GM10266 (cell line): ENCODE data around the gene LRP2BP.

Experiments
- DNase-seq: peaks from one replicate; pipeline ENCODE4 v3.0.0; 2012; ENCODE audit errors: extremely low spot score
- TF ChIP-seq, protein P1 (sequence below): IDR thresholded peaks from 2 replicates; pipeline ENCODE4 v1.5.1; 2012; ENCODE audit warnings: mild to moderate bottlenecking, low read depth; ENCODE audit not compliant: control insufficient read depth, insufficient read depth; ENCODE audit errors: missing control alignments

The LRP2BP gene

DNA sequence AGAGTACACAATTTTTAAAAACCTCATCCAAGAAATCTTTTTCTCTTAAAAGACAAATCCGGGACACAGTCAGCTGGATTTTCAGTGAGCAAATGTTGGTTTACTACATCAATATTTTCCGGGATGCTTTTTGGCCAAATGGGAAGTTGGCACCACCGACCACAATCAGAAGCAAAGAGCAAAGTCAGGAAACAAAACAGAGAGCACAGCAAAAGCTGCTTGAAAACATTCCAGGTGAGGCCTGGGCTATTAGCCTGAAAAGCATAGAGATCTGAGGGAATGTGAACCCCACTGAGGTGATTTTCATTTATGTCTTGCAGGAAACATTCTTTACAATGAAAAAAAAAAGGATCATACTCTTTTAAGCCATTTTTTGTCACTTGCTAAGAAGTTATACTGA is 33.9 kb downstream of the LRP2BP start:
- DNase-seq, result no peak
- TF ChIP-seq, protein P1, sequence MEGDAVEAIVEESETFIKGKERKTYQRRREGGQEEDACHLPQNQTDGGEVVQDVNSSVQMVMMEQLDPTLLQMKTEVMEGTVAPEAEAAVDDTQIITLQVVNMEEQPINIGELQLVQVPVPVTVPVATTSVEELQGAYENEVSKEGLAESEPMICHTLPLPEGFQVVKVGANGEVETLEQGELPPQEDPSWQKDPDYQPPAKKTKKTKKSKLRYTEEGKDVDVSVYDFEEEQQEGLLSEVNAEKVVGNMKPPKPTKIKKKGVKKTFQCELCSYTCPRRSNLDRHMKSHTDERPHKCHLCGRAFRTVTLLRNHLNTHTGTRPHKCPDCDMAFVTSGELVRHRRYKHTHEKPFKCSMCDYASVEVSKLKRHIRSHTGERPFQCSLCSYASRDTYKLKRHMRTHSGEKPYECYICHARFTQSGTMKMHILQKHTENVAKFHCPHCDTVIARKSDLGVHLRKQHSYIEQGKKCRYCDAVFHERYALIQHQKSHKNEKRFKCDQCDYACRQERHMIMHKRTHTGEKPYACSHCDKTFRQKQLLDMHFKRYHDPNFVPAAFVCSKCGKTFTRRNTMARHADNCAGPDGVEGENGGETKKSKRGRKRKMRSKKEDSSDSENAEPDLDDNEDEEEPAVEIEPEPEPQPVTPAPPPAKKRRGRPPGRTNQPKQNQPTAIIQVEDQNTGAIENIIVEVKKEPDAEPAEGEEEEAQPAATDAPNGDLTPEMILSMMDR, result no peak

DNA sequence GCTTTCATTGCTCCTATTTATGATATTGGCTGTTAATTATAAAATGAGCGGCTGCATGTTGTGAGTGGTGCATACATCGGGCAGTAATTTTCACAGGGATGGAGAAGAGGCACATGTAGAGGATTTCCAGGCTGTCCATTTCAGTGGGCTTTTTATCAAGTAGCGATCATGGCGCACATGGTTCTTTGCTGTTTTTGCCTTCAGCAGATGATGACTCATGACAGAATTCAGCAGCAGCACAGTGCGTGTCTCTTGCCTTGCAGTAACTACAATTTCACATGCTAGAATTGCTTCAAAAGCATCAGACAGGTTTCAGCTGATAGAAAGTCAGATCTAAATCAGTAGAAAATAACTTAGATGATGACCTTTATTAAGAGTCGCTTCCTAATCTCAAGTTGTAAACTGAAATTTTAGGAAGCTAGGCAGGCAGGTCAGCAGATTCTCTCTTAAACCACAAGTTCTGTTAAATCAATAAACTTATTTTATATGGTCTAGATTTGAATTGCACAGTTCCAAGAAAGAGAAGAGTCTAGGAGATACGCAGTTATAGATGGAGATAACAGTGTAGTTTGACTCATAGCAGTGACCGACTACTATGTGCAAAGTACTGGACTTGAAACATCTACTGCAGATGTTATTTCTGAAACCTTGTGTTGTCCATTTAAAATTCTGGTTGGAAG is 35.8 kb downstream of the LRP2BP start:
- DNase-seq, result no peak
- TF ChIP-seq, protein P1, result no peak

DNA sequence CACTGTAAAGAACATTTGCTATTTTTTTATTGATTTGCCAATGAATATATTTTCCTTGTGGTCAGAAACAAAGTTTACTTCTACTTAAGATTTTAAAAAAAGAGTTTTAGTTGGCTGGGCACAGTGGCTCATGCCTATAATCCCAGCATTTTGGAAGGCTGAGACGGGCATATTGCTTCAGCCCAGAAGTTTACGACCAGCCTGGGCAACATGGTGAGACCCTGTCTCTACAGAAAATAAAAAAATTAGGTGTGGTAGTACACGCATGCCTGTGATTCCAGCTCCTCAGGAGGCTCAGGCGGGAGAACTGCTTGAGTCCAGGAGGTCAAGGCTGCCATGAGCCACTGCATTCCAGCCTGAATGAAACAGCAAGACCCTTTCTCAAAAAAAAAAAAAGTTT is 36.8 kb downstream of the LRP2BP start:
- no peak for DNase-seq
- TF ChIP-seq, protein P1, result no peak

DNA sequence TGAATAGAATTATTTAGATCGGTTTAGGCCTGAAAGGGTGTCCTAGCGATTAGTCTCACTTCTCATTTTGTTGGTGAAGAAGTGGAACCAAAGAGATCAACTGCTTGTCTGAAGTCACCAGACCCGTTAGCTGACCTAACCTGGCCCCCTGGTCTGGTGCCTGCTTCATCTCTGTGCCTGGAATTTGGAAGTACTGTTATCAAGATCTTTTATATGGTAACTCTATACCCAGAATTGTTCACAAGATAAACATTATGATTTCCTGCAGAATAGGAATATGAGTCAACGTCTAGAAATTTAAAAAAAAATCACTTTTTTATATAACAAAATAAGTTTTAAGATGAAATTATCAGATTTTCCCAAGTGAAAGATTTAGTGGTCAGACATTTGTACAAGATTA is 37.2 kb downstream of the LRP2BP start:
- DNase-seq, result no peak
- TF ChIP-seq, protein P1, result no peak

DNA sequence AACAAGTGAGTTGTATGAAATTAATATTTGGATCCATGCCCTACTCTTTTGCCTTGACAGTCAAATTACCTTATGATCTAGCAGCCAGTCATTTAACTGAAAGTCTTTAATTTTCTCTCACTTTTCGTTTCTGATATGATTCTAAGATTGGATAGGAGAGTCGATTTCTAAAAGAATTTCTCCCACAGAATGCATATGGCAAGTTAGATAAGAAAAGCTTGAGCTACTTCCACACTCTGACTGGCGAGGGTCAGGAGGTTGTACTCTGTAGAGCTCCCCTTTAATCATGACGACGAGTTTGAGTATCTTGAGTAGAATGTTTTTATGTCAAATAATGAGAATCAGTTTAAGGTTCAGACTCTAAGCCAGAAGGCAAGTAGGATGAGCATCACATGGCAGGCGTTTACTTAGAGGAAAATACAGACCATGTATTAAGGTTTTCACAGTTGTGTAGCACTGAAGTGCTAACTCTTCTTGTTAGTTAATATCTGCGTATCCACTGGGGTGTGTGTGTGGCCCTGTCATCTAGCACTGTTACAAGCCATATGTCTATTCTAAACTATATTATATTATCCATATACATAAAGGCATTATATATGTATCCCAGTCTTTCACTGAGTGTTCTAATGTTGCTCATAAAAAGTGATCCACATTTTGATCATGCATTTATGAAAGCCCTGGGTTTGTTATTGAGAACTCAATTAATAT is 37.8 kb downstream of the LRP2BP start:
- no peak for DNase-seq

DNA sequence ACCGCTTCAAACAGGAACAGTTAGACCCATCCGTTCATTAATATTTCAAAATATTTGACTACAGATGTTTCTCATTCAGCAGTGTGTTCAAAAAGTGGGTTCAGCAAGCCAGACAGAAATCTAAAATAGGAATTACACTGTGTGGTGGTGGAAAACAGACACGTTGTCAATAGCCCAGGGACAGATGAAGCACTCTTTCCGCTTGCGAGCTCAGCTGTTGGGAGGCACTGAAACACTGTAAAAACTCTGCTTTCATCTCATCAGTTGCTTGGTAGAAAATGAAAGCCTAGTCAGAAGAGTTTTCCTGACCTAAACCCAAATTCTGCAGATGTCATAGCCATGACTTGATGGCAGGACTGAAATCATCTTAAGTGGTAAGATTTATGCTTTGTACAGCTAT is 38.5 kb downstream of the LRP2BP start:
- TF ChIP-seq, protein P1, result no peak
- peak; percentile 14 for DNase-seq

More for the DNA sequence above, 37.8 kb downstream of the LRP2BP start:
- TF ChIP-seq, protein P1, result no peak

DNA sequence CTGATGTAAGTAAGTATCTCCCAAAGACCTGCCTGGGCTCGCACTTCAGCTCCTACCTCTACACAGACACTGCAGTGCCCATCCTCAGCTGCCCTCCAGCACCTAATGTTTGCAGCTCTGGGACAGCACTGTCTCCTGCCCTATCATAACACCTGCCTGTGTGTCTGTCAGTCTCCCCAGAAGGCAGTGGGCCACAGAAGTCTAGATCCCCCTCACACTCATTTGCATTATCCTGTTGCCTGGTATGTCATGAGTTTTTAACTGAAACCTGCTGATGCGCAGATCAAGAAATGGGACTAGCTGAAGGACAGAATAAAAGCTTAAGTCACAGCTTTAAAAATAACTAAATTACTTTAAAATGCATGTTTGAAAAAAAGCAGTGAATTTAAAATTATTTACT is 43.0 kb downstream of the LRP2BP start:
- TF ChIP-seq, protein P1, result no peak
- peak; percentile 48 for DNase-seq
